Neural progenitor cell (in vitro differentiated cells): ENCODE measurements around the gene RGS3. TPM values are rescaled to one million over a fixed set of nuclear protein-coding genes. Genes with fewer than 3 reads are reported as not detected.
A peak's percentile ranks its signal among the peaks of the same experiment; 100 is the strongest.

Experiments used
- DNase-seq: peaks from one replicate; pipeline ENCODE4 v3.0.0-alpha.2; 2016; ENCODE audit warnings: low spot score
- H2AFZ ChIP-seq: fragments of 200-600 bp; sonication (generic); replicated peaks from 2 replicates; pipeline ENCODE4 v1.6.1; 2016; ENCODE audit warnings: antibody characterized with exemption
- H3F3A ChIP-seq: fragments of 200-600 bp; sonication (generic); 2 replicates; pipeline ENCODE4 v1.6.1; 2016; ENCODE audit warnings: antibody characterized with exemption, low read depth
- H3K27ac ChIP-seq: fragments of 200-600 bp; sonication (generic); 2 replicates; pipeline ENCODE4 v1.5.1; 2016; ENCODE audit warnings: mild to moderate bottlenecking
- H3K27me3 ChIP-seq: fragments of 200-600 bp; sonication (generic); 2 replicates; pipeline ENCODE4 v1.6.1; 2016; ENCODE audit warnings: mild to moderate bottlenecking, moderate library complexity
- H3K36me3 ChIP-seq: fragments of 200-600 bp; sonication (generic); 2 replicates; pipeline ENCODE4 v1.5.1; 2016
- H3K4me1 ChIP-seq: fragments of 200-600 bp; sonication (generic); 2 replicates; pipeline ENCODE4 v1.6.1; 2016; ENCODE audit warnings: mixed run types
- H3K4me2 ChIP-seq: fragments of 200-600 bp; sonication (generic); 2 replicates; pipeline ENCODE4 v1.6.1; 2016
- H3K4me3 ChIP-seq: fragments of 200-600 bp; sonication (generic); 2 replicates; pipeline ENCODE4 v1.5.1; 2016
- H3K79me2 ChIP-seq: fragments of 200-600 bp; sonication (generic); 2 replicates; pipeline ENCODE4 v1.6.1; 2016; ENCODE audit warnings: low read depth
- H3K9ac ChIP-seq: fragments of 200-600 bp; sonication (generic); 2 replicates; pipeline ENCODE4 v1.6.1; 2016
- H3K9me3 ChIP-seq: fragments of 200-600 bp; sonication (generic); 2 replicates; pipeline ENCODE4 v1.5.1; 2016; ENCODE audit warnings: low read depth
- H4K20me1 ChIP-seq: fragments of 200-600 bp; sonication (generic); 2 replicates; pipeline ENCODE4 v1.6.1; 2016; ENCODE audit warnings: low read depth
- H3K27ac Mint-ChIP-seq: 3 replicates; pipeline ENCODE4 v1.8.0; 2021; ENCODE audit warnings: mixed read lengths
- H3K27me3 Mint-ChIP-seq: 2 replicates; pipeline ENCODE4 v1.8.0; 2022; ENCODE audit warnings: low read depth, mild to moderate bottlenecking, inconsistent platforms, moderate library complexity, mixed read lengths; ENCODE audit not compliant: insufficient read depth
- H3K36me3 Mint-ChIP-seq: 3 replicates; pipeline ENCODE4 v1.8.0; 2021; ENCODE audit warnings: mixed read lengths
- H3K4me1 Mint-ChIP-seq: 3 replicates; pipeline ENCODE4 v1.8.0; 2021; ENCODE audit warnings: mixed read lengths
- H3K4me3 Mint-ChIP-seq: 3 replicates; pipeline ENCODE4 v1.8.0; 2021; ENCODE audit warnings: mild to moderate bottlenecking, moderate library complexity, mixed read lengths
- H3K9me3 Mint-ChIP-seq: 3 replicates; pipeline ENCODE4 v1.8.0; 2020; ENCODE audit warnings: mixed read lengths
- EZH2 ChIP-seq: fragments of 200-600 bp; sonication (generic); IDR thresholded peaks from 2 replicates; pipeline ENCODE4 v1.6.1; 2017; ENCODE audit warnings: antibody characterized with exemption, mild to moderate bottlenecking, moderate library complexity
- EZH2phosphoT487 ChIP-seq: fragments of 200-600 bp; sonication (generic); IDR thresholded peaks from 2 replicates; pipeline ENCODE4 v1.6.1; 2017; ENCODE audit warnings: antibody characterized with exemption
- total RNA-seq: library from RNA; depleted of rRNA; stranded (reverse); fragments of >200 nt; gene quantifications from 2 replicates; pipeline ENCODE4 v1.2.3, GENCODE V29; 2015; ENCODE audit warnings: low replicate concordance
- TF ChIP-seq, protein P1 (sequence below): fragments of 200-600 bp; sonication (generic); IDR thresholded peaks from 2 replicates; pipeline ENCODE4 v1.5.1; 2017; ENCODE audit warnings: antibody characterized with exemption, mild to moderate bottlenecking

The RGS3 gene
- total RNA-seq, 1 donor from 2014 or later = 30.3 TPM

DNA sequence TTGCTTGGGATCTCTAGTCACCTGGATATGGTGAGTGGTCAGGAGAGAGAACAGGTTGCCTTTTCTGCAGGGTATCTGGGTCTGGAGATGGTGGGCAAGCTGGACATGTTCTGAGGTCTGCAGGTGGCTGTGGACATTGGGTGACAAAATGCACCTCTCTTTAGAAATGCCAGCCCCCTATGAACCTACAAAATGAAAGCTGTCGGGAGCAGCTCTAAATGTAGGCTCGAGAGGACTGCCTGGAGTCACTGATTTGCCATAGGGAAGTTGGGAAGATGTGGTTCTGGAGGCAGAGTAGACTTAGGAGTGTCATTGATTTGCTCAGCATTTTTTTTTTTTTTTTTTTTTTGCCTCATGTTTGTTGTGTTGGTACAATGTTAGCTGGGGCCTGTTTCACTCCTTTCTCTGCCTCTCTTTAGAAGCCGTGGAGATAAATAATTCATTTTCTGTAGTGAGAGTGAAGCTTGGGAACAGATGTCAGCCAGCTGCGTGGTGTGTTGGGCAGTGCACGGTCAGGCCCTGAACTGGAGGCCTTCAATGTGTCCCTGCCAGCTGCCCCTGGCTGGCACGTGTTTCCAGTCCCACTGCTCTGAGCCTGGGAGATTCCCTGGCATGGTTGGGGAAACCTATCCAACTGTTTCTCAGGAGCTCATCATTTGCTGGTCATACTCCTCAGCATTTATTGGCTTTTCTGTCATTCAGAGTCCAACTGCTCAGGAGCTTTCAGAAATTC lies 5.4 kb downstream of the RGS3 start:
- DNase-seq = no peak

DNA sequence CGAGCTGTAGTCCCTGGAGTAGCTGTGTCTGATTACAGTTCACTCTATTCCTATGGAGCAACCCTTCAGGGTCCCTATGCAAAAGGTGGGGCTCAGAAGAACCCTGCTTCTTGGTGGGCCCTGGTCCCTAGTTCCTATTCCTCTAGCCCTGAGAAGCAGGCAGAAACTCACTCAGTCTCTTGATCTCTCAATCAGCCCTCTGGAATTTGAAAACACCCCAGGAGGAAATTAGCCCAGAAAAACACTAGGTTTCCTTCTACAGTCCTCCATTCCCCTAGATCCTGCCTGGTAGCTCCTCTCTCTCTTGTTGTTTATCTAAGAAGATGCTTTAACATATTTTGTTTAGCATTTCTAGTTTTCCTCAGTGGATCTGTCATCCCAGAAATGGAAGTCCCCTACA lies 7.6 kb downstream of the RGS3 start:
- Mint-ChIP-seq H3K27ac (peak overlapping the region; percentile 33), H3K27me3 (peaks cover 2% of the 10 kb centered on the region), H3K9me3 (peaks cover 15% of the 10 kb centered on the region), H3K4me3 (no peak overlapping the region), H3K4me1 (peaks cover 22% of the 10 kb centered on the region), H3K36me3 (peaks cover 7% of the 10 kb centered on the region)
- no peak for DNase-seq
- Histone ChIP-seq H3K27me3 (no peaks in the 10 kb centered on the region), H3K4me2 (peak overlapping the region; percentile 12), H3K27ac (no peak overlapping the region), H3K79me2 (no peaks in the 10 kb centered on the region), H2AFZ (peak overlapping the region; percentile 30), H3K9ac (no peak overlapping the region), H3K9me3 (no peaks in the 10 kb centered on the region), H3K4me1 (peaks cover 11% of the 10 kb centered on the region), H3F3A (no peaks in the 10 kb centered on the region), H3K4me3 (no peak overlapping the region), H3K36me3 (no peaks in the 10 kb centered on the region), H4K20me1 (no peaks in the 10 kb centered on the region)
- TF ChIP-seq EZH2phosphoT487 = no peak
- no peak for TF ChIP-seq EZH2
- TF ChIP-seq, protein P1, sequence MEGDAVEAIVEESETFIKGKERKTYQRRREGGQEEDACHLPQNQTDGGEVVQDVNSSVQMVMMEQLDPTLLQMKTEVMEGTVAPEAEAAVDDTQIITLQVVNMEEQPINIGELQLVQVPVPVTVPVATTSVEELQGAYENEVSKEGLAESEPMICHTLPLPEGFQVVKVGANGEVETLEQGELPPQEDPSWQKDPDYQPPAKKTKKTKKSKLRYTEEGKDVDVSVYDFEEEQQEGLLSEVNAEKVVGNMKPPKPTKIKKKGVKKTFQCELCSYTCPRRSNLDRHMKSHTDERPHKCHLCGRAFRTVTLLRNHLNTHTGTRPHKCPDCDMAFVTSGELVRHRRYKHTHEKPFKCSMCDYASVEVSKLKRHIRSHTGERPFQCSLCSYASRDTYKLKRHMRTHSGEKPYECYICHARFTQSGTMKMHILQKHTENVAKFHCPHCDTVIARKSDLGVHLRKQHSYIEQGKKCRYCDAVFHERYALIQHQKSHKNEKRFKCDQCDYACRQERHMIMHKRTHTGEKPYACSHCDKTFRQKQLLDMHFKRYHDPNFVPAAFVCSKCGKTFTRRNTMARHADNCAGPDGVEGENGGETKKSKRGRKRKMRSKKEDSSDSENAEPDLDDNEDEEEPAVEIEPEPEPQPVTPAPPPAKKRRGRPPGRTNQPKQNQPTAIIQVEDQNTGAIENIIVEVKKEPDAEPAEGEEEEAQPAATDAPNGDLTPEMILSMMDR = no peak

More for the DNA sequence above, 5.4 kb downstream of the RGS3 start:
- Histone ChIP-seq H3K4me2 (no peak overlapping the region), H3K4me1 (peaks cover 24% of the 10 kb centered on the region), H3K4me3 (no peak overlapping the region), H3K27ac (no peak overlapping the region), H3F3A (peaks cover 10% of the 10 kb centered on the region), H3K27me3 (peaks cover 11% of the 10 kb centered on the region), H3K9ac (no peak overlapping the region), H3K36me3 (no peaks in the 10 kb centered on the region), H2AFZ (no peak overlapping the region), H3K9me3 (no peaks in the 10 kb centered on the region), H3K79me2 (no peaks in the 10 kb centered on the region), H4K20me1 (no peaks in the 10 kb centered on the region)
- Mint-ChIP-seq H3K36me3 (peaks cover 7% of the 10 kb centered on the region), H3K4me1 (peaks cover 40% of the 10 kb centered on the region), H3K27ac (no peak overlapping the region), H3K27me3 (peaks cover 10% of the 10 kb centered on the region), H3K4me3 (no peak overlapping the region), H3K9me3 (peaks cover 16% of the 10 kb centered on the region)
- TF ChIP-seq, protein P1 = no peak
- TF ChIP-seq EZH2phosphoT487 (no peak), EZH2 (no peak)

DNA sequence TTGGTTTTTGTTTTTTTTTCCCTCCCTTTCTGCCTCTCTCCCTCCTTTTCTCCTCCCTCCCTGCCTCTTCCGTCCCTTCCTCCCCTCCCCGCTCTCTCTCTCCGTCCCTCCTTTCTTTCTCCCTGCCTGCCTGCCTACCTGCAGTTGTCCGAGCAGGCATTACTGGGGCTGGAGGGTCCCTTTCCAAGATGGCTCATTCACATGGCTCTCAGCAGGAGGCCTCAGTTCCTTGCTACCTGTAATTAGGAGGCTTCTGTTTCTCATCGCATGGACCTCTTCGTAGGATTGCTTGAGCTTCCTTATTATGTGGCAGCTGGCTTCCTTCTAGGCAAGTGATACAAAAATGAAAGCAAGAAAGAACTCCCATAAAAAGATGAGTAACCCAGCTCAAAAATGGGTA lies 8.0 kb downstream of the RGS3 start:
- Histone ChIP-seq H4K20me1 (no peaks in the 10 kb centered on the region), H3K9me3 (no peaks in the 10 kb centered on the region), H3K36me3 (no peaks in the 10 kb centered on the region), H3K4me2 (peak overlapping the region; percentile 12), H3K27me3 (no peaks in the 10 kb centered on the region), H3F3A (no peaks in the 10 kb centered on the region), H3K79me2 (no peaks in the 10 kb centered on the region), H3K4me3 (no peak overlapping the region), H3K9ac (no peak overlapping the region), H3K27ac (no peak overlapping the region), H2AFZ (peak overlapping the region; percentile 30), H3K4me1 (peaks cover 11% of the 10 kb centered on the region)
- Mint-ChIP-seq H3K4me3 (no peak overlapping the region), H3K9me3 (peaks cover 13% of the 10 kb centered on the region), H3K27me3 (peaks cover 2% of the 10 kb centered on the region), H3K4me1 (peaks cover 20% of the 10 kb centered on the region), H3K36me3 (peaks cover 7% of the 10 kb centered on the region), H3K27ac (peak overlapping the region; percentile 33)
- DNase-seq = no peak
- TF ChIP-seq EZH2phosphoT487 = no peak
- TF ChIP-seq EZH2 = no peak
- TF ChIP-seq, protein P1 = no peak
